HEK293 (cell line): ENCODE measurements around the gene EIF5A.

Experiments
- CTCF ChIA-PET: fragments of 350-600 bp; formaldehyde crosslinking; extraction: SDS; loops from one replicate; lab custom pipeline; 2021; ENCODE audit warnings: antibody characterized with exemption; lab: Yijun Ruan, JAX
- POLR2A ChIA-PET: fragments of 300-600 bp; formaldehyde crosslinking; extraction: SDS; loops from one replicate; lab custom pipeline; 2020; ENCODE audit warnings: antibody characterized with exemption, inconsistent platforms; lab: Yijun Ruan, JAX
- H3K27ac ChIP-seq: fragments of 200-500 bp; sonication (Bioruptor generic); 2 replicates; pipeline ENCODE4 v1.5.1; 2014; ENCODE audit warnings: low read depth, low read length, control low read depth, inconsistent platforms; ENCODE audit errors: extremely low read depth
- H3K36me3 ChIP-seq, 2 experiments: fragments of 200-500 bp in 1 of 2; sonication (Bioruptor generic) in 1 of 2; 1 replicate in 1 of 2; 2 replicates in 1 of 2; pipeline ENCODE4 v1.5.1; 2014 to 2017; ENCODE audit warnings: inconsistent platforms in 2 of 2, low read length in 2 of 2; ENCODE audit not compliant: control insufficient read depth in 2 of 2, insufficient read depth in 1 of 2
- H3K4me1 ChIP-seq: fragments of 200-500 bp; sonication (Bioruptor generic); 2 replicates; pipeline ENCODE4 v1.5.1; 2014; ENCODE audit warnings: mild to moderate bottlenecking, low read length, inconsistent platforms; ENCODE audit not compliant: control insufficient read depth, insufficient read depth
- H3K4me3 ChIP-seq: 2 replicates; pipeline ENCODE4 v1.5.1; 2011; ENCODE audit warnings: low read depth, mild to moderate bottlenecking, control low read depth, low read length, moderate library complexity
- H3K9me3 ChIP-seq: fragments of 200-500 bp; sonication (Bioruptor generic); 2 replicates; pipeline ENCODE4 v1.5.1; 2014; ENCODE audit warnings: low read depth, low read length, inconsistent platforms; ENCODE audit not compliant: control insufficient read depth, insufficient read depth
- BCL11B ChIP-seq: fragments of 450-650 bp; formaldehyde crosslinking; IDR thresholded peaks from 2 replicates; pipeline ENCODE4 v1.5.1; 2016; ENCODE audit warnings: low read depth, missing biosample characterization, missing genetic modification characterization
- HOXC10 ChIP-seq: sonication (generic); formaldehyde crosslinking; IDR thresholded peaks from 2 replicates; pipeline ENCODE4 v1.8.1; 2023; ENCODE audit warnings: mild to moderate bottlenecking, missing genetic modification reagents
- IKZF3 ChIP-seq: fragments of 450-650 bp; IDR thresholded peaks from 2 replicates; pipeline ENCODE4 v1.5.0; 2018; ENCODE audit warnings: missing biosample characterization, mild to moderate bottlenecking, missing genetic modification characterization, moderate library complexity
- OVOL3 ChIP-seq: fragments of 450-650 bp; formaldehyde crosslinking; IDR thresholded peaks from 2 replicates; pipeline ENCODE4 v1.5.1; 2016; ENCODE audit warnings: missing biosample characterization, missing genetic modification characterization
- PRDM1 ChIP-seq: fragments of 450-650 bp; formaldehyde crosslinking; IDR thresholded peaks from 2 replicates; pipeline ENCODE4; 2016; ENCODE audit warnings: missing biosample characterization, missing genetic modification characterization
- SCRT2 ChIP-seq: fragments of 450-650 bp; formaldehyde crosslinking; IDR thresholded peaks from 2 replicates; pipeline ENCODE4 v1.5.1; 2016; ENCODE audit warnings: missing biosample characterization, missing genetic modification characterization
- SP3 ChIP-seq: fragments of 450-650 bp; formaldehyde crosslinking; IDR thresholded peaks from 2 replicates; pipeline ENCODE4 v1.5.1; 2016; ENCODE audit warnings: missing biosample characterization, missing genetic modification characterization
- ZBTB1 ChIP-seq: fragments of 450-650 bp; formaldehyde crosslinking; IDR thresholded peaks from 2 replicates; pipeline ENCODE4 v1.5.1; 2016; ENCODE audit warnings: missing biosample characterization, missing genetic modification characterization
- ZBTB17 ChIP-seq: fragments of 450-650 bp; formaldehyde crosslinking; IDR thresholded peaks from 2 replicates; pipeline ENCODE4 v1.5.1; 2016; ENCODE audit warnings: missing biosample characterization, missing genetic modification characterization
- ZBTB20 ChIP-seq: fragments of 450-650 bp; formaldehyde crosslinking; IDR thresholded peaks from 2 replicates; pipeline ENCODE4 v1.5.1; 2016; ENCODE audit warnings: missing biosample characterization, missing genetic modification characterization
- ZEB2 ChIP-seq: fragments of 450-650 bp; formaldehyde crosslinking; IDR thresholded peaks from 2 replicates; pipeline ENCODE4 v1.5.1; 2016; ENCODE audit warnings: missing biosample characterization, missing genetic modification characterization
- ZNF248 ChIP-seq: fragments of 450-650 bp; formaldehyde crosslinking; IDR thresholded peaks from 2 replicates; pipeline ENCODE4 v1.5.1; 2017; ENCODE audit warnings: missing biosample characterization, missing genetic modification characterization
- ZNF335 ChIP-seq: fragments of 450-650 bp; formaldehyde crosslinking; conservative IDR thresholded peaks from 2 replicates; pipeline ENCODE4 v1.5.1; 2016; ENCODE audit warnings: missing biosample characterization, missing genetic modification characterization
- ZNF341 ChIP-seq: fragments of 450-650 bp; formaldehyde crosslinking; IDR thresholded peaks from 2 replicates; pipeline ENCODE4; 2016; ENCODE audit warnings: low read depth, missing biosample characterization, missing genetic modification characterization
- ZNF354C ChIP-seq: fragments of 450-650 bp; formaldehyde crosslinking; IDR thresholded peaks from 2 replicates; pipeline ENCODE4 v1.5.1; 2016; ENCODE audit warnings: missing biosample characterization, missing genetic modification characterization, low read depth, borderline replicate concordance
- ZNF394 ChIP-seq: fragments of 450-650 bp; formaldehyde crosslinking; IDR thresholded peaks from 2 replicates; pipeline ENCODE4 v1.5.1; 2016; ENCODE audit warnings: missing biosample characterization, missing genetic modification characterization, mild to moderate bottlenecking, moderate library complexity, borderline replicate concordance
- ZNF548 ChIP-seq: fragments of 450-650 bp; formaldehyde crosslinking; IDR thresholded peaks from 2 replicates; pipeline ENCODE4 v1.5.1; 2016; ENCODE audit warnings: missing biosample characterization, missing genetic modification characterization
- ZNF558 ChIP-seq: fragments of 450-650 bp; formaldehyde crosslinking; IDR thresholded peaks from 2 replicates; pipeline ENCODE4 v1.5.1; 2016; ENCODE audit warnings: missing biosample characterization, missing genetic modification characterization
- ZNF843 ChIP-seq: fragments of 450-650 bp; formaldehyde crosslinking; IDR thresholded peaks from 2 replicates; pipeline ENCODE4 v1.5.1; 2016; ENCODE audit warnings: missing biosample characterization, missing genetic modification characterization
- TF ChIP-seq, protein P1 (sequence below): fragments of 450-650 bp; formaldehyde crosslinking; IDR thresholded peaks from 2 replicates; pipeline ENCODE4 v1.5.1; 2016; ENCODE audit warnings: missing biosample characterization, missing genetic modification characterization
- TF ChIP-seq, protein P2 (sequence below): fragments of 450-650 bp; formaldehyde crosslinking; IDR thresholded peaks from 2 replicates; pipeline ENCODE4 v1.5.1; 2016; ENCODE audit warnings: missing biosample characterization, missing genetic modification characterization
- TF ChIP-seq, protein P3 (sequence below): fragments of 450-650 bp; formaldehyde crosslinking; IDR thresholded peaks from 2 replicates; pipeline ENCODE4 v1.5.1; 2016; ENCODE audit warnings: missing biosample characterization, missing genetic modification characterization
- TF ChIP-seq, protein P4 (sequence below): fragments of 450-650 bp; formaldehyde crosslinking; IDR thresholded peaks from 2 replicates; pipeline ENCODE4 v1.5.0; 2017; ENCODE audit warnings: missing biosample characterization, missing genetic modification characterization, borderline replicate concordance
- TF ChIP-seq, protein P5 (sequence below): fragments of 450-650 bp; formaldehyde crosslinking; IDR thresholded peaks from 2 replicates; pipeline ENCODE4 v1.5.1; 2017; ENCODE audit warnings: missing biosample characterization, missing genetic modification characterization
- TF ChIP-seq, protein P6 (sequence below): fragments of 450-650 bp; formaldehyde crosslinking; IDR thresholded peaks from 2 replicates; pipeline ENCODE4 v1.5.1; 2016; ENCODE audit warnings: missing biosample characterization, missing genetic modification characterization

The EIF5A gene

DNA sequence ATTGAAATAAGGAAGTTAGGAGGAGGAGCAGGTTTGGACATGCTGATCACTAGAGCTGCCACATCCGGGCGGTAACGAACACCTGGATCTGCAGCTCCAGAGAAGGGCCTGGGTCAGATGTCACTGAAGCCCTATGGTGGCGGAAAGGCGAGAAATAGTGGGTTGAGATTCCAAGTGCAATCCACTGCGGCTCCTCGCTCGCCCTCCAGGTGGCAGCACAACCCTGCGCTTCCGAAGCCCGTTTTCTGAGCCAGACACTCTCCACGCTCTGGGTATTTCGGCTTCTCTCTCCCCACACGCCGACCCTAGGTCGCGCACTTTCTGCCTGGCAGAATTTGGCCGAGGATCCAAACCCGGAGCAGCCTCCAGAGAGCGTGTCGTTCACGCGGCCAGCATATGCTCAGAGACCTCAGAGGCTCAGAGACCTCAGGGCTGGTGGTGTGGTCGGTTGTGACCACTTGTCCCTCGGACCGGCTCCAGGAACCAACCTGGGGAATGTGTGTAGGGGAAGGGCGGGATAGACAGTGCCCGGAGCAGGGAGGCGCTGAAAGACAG, 26.8 kb upstream of the EIF5A start:
- Histone ChIP-seq H3K36me3 (no peaks in the 10 kb centered on the region; a peak in 1 of 3 replicates), H3K9me3 (no peaks in the 10 kb centered on the region), H3K4me3 (peak overlapping the region; percentile 32), H3K27ac (no peak overlapping the region), H3K4me1 (peaks cover 9% of the 10 kb centered on the region)
- POLR2A ChIA-PET = interaction anchor here (0.7 to 3.1 kb wide), 17 partner anchors 11 to 69 kb away, joined by 3 to 20 read pairs (median 4); partner anchors contain the start of genes CTDNEP1, ELP5 and NEURL4
- CTCF ChIA-PET = interaction anchor here (0.6 to 9.0 kb wide), 29 partner anchors 9 to 767 kb away, joined by 3 to 160 read pairs (median 4); partner anchors contain the start of genes ACAP1 and CTDNEP1
- TF ChIP-seq ZNF341 (peak; percentile 62), ZBTB20 (tag by site-specific recombination) (peak; percentile 80), OVOL3 (tag by site-specific recombination) (no peak), ZNF394 (tag by site-specific recombination) (peak; percentile 71), BCL11B (tag by site-specific recombination) (peak; percentile 85), SCRT2 (tag by site-specific recombination) (peak; percentile 67), ZNF354C (tag by site-specific recombination) (no peak), ZBTB1 (tag by site-specific recombination) (no peak), ZNF843 (0 out of 2 replicates have a peak, but pooled peaks have one; percentile 29), HOXC10 (CRISPR knock-in tag) (peak; percentile 9; the same call in 1 of the 2 replicates), ZEB2 (tag by site-specific recombination) (peak; percentile 74), SP3 (tag by site-specific recombination) (peak; percentile 8; the same call in 1 of the 2 replicates), ZNF558 (peak; percentile 31; the same call in 1 of the 2 replicates), ZNF335 (tag by site-specific recombination) (peak; percentile 94), ZBTB17 (tag by site-specific recombination) (peak; percentile 90), PRDM1 (peak; percentile 74), ZNF548 (tag by site-specific recombination) (peak; percentile 56; the same call in 1 of the 2 replicates), ZNF248 (tag by site-specific recombination) (no peak), IKZF3 (tag by site-specific recombination) (peak; percentile 18; the same call in 1 of the 2 replicates)
- TF ChIP-seq, protein P1, sequence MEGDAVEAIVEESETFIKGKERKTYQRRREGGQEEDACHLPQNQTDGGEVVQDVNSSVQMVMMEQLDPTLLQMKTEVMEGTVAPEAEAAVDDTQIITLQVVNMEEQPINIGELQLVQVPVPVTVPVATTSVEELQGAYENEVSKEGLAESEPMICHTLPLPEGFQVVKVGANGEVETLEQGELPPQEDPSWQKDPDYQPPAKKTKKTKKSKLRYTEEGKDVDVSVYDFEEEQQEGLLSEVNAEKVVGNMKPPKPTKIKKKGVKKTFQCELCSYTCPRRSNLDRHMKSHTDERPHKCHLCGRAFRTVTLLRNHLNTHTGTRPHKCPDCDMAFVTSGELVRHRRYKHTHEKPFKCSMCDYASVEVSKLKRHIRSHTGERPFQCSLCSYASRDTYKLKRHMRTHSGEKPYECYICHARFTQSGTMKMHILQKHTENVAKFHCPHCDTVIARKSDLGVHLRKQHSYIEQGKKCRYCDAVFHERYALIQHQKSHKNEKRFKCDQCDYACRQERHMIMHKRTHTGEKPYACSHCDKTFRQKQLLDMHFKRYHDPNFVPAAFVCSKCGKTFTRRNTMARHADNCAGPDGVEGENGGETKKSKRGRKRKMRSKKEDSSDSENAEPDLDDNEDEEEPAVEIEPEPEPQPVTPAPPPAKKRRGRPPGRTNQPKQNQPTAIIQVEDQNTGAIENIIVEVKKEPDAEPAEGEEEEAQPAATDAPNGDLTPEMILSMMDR (tag by site-specific recombination) = peak; percentile 99
- TF ChIP-seq, protein P2, sequence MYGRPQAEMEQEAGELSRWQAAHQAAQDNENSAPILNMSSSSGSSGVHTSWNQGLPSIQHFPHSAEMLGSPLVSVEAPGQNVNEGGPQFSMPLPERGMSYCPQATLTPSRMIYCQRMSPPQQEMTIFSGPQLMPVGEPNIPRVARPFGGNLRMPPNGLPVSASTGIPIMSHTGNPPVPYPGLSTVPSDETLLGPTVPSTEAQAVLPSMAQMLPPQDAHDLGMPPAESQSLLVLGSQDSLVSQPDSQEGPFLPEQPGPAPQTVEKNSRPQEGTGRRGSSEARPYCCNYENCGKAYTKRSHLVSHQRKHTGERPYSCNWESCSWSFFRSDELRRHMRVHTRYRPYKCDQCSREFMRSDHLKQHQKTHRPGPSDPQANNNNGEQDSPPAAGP (tag by site-specific recombination) = peak; percentile 56; the same call in 1 of the 2 replicates
- TF ChIP-seq, protein P3, sequence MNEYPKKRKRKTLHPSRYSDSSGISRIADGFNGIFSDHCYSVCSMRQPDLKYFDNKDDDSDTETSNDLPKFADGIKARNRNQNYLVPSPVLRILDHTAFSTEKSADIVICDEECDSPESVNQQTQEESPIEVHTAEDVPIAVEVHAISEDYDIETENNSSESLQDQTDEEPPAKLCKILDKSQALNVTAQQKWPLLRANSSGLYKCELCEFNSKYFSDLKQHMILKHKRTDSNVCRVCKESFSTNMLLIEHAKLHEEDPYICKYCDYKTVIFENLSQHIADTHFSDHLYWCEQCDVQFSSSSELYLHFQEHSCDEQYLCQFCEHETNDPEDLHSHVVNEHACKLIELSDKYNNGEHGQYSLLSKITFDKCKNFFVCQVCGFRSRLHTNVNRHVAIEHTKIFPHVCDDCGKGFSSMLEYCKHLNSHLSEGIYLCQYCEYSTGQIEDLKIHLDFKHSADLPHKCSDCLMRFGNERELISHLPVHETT (tag by site-specific recombination) = peak; percentile 70; the same call in 1 of the 2 replicates
- TF ChIP-seq, protein P4, sequence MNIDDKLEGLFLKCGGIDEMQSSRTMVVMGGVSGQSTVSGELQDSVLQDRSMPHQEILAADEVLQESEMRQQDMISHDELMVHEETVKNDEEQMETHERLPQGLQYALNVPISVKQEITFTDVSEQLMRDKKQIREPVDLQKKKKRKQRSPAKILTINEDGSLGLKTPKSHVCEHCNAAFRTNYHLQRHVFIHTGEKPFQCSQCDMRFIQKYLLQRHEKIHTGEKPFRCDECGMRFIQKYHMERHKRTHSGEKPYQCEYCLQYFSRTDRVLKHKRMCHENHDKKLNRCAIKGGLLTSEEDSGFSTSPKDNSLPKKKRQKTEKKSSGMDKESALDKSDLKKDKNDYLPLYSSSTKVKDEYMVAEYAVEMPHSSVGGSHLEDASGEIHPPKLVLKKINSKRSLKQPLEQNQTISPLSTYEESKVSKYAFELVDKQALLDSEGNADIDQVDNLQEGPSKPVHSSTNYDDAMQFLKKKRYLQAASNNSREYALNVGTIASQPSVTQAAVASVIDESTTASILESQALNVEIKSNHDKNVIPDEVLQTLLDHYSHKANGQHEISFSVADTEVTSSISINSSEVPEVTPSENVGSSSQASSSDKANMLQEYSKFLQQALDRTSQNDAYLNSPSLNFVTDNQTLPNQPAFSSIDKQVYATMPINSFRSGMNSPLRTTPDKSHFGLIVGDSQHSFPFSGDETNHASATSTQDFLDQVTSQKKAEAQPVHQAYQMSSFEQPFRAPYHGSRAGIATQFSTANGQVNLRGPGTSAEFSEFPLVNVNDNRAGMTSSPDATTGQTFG (tag by site-specific recombination) = no peak
- TF ChIP-seq, protein P5, sequence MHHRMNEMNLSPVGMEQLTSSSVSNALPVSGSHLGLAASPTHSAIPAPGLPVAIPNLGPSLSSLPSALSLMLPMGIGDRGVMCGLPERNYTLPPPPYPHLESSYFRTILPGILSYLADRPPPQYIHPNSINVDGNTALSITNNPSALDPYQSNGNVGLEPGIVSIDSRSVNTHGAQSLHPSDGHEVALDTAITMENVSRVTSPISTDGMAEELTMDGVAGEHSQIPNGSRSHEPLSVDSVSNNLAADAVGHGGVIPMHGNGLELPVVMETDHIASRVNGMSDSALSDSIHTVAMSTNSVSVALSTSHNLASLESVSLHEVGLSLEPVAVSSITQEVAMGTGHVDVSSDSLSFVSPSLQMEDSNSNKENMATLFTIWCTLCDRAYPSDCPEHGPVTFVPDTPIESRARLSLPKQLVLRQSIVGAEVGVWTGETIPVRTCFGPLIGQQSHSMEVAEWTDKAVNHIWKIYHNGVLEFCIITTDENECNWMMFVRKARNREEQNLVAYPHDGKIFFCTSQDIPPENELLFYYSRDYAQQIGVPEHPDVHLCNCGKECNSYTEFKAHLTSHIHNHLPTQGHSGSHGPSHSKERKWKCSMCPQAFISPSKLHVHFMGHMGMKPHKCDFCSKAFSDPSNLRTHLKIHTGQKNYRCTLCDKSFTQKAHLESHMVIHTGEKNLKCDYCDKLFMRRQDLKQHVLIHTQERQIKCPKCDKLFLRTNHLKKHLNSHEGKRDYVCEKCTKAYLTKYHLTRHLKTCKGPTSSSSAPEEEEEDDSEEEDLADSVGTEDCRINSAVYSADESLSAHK (tag by site-specific recombination) = no peak
- TF ChIP-seq, protein P6, sequence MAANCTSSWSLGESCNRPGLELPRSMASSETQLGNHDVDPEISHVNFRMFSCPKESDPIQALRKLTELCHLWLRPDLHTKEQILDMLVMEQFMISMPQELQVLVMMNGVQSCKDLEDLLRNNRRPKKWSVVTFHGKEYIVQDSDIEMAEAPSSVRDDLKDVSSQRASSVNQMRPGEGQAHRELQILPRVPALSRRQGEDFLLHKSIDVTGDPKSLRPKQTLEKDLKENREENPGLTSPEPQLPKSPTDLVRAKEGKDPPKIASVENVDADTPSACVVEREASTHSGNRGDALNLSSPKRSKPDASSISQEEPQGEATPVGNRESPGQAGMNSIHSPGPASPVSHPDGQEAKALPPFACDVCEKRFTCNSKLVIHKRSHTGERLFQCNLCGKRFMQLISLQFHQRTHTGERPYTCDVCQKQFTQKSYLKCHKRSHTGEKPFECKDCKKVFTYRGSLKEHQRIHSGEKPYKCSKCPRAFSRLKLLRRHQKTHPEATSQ (tag by site-specific recombination) = no peak
